ENCODE results near the gene TAF7. TPM values are rescaled to one million over a fixed set of nuclear protein-coding genes. Genes with fewer than 3 reads are reported as not detected.

Gene TAF7
- total and polyA plus RNA-seq, 9 of the 15 experiments (the other 6 are each of a cell fraction or from before 2014, with no cell fraction given): 51.6 to 116 (median 73.3) TPM

GRCh38 chr5:141326088-141326854 is 5.7 kb upstream of the TAF7 start (continued):
- TF ChIP-seq MBD1 (CRISPR knock-in tag; IDR thresholded peaks at IDR 0.05): no peak
- TF ChIP-seq THRA (IDR thresholded peaks at IDR 0.05): no peak
- no peak for TF ChIP-seq PHF21A (IDR thresholded peaks at IDR 0.05; ENCODE audit: borderline replicate concordance, low read depth)
- peak; percentile 33 to 54; a peak in 3 of 4 replicates for TF ChIP-seq NRF1 (conservative IDR thresholded peaks at IDR 0.05 in 1 of 2, IDR thresholded peaks at IDR 0.05 in 1 of 2)
- no peak for TF ChIP-seq LARP7 (IDR thresholded peaks at IDR 0.05)
- no peak for TF ChIP-seq KLF6 (CRISPR knock-in tag; IDR thresholded peaks at IDR 0.05; ENCODE audit: borderline replicate concordance)
- no peak for TF ChIP-seq HBP1 (CRISPR knock-in tag; IDR thresholded peaks at IDR 0.05)
- no peak for TF ChIP-seq ZFP91 (CRISPR knock-in tag; IDR thresholded peaks at IDR 0.05)
- no peak for TF ChIP-seq THRB (CRISPR knock-in tag; conservative IDR thresholded peaks at IDR 0.05)
- TF ChIP-seq GABPB1 (CRISPR knock-in tag; IDR thresholded peaks at IDR 0.05): no peak
- no peak for TF ChIP-seq U2AF2 (optimal IDR thresholded peaks at IDR 0.05; ENCODE audit: low read depth, low read length)
- TF ChIP-seq ETS2 (tag; IDR thresholded peaks at IDR 0.05; ENCODE audit: borderline replicate concordance, poor library complexity, severe bottlenecking): no peak
- TF ChIP-seq MIER1 (IDR thresholded peaks at IDR 0.05; ENCODE audit: low read depth): 0 out of 2 replicates have a peak, but pooled peaks have one; percentile 19
- TF ChIP-seq MLLT1 (IDR thresholded peaks at IDR 0.05): peak in 1 of 2 experiments; percentile 59; a peak in 1 of 4 replicates
- TF ChIP-seq NR2F6 (CRISPR knock-in tag; IDR thresholded peaks at IDR 0.05): no peak
- no peak for TF ChIP-seq ZNF224 (CRISPR knock-in tag; IDR thresholded peaks at IDR 0.05)
